Measurements from ENCODE around the gene DTX3L.
"Not testable (repeated sequence)": the region's sequence is repeated elsewhere in the genome, so short reads cannot be mapped to it uniquely, and the experiment has no call there.

The DTX3L gene

DNA sequence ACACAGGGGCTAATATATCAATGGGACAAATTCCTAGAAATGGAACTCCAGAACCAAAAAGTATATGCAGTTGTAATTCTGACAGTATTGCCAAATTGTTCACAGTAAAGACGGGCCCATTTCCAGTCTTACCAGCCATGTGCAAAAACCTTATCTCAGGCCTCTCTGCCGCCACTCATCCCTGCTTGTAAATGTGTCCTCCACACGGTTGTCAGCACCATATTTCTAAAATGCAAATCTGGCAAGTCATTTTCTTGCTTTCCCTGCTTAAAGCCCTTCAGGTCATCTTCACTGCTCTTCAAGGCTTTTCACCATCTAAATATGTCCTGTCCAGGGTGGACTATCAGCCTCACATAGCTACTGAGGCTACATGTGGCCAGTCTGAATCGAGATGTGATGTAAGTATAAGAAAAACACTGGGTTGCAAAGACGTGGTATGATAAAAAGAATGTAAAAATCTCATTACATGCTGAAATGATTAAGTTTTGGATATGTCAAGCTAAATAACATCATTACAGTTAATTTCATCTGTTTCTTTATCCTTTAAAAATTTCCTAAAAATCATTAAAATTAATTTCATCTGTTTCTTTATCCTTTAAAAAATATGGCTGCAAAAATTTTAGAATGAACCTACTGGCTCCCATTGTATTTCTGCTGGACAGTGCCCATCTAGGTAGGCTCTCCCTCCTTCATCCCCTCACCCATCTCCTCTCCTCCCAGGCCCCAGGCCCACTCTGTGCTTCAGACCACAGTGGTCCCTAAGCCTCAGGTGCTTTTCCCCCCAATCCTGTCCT lies 1.0 kb upstream of the DTX3L start:
- Histone ChIP-seq H3F3A (ENCODE audit: low read depth) (no peaks in the 10 kb centered on the region), H3K4me1 (ENCODE audit: insufficient read depth, low read length, poor library complexity, severe bottlenecking) (peaks cover 38% of the 10 kb centered on the region), H3K9me3 (ENCODE audit: insufficient read depth, low read depth, low read length) (no peaks in the 10 kb centered on the region), H3K27me3 (ENCODE audit: insufficient read depth, low read length, poor library complexity, severe bottlenecking) (no peaks in the 10 kb centered on the region), H3K9me2 (replicated peaks; ENCODE audit: low read depth, low read length) (no peaks in the 10 kb centered on the region), H3K79me2 (ENCODE audit: insufficient read depth, low read length) (peaks cover 27% of the 10 kb centered on the region), H3K9ac (ENCODE audit: low read depth, low read length, poor library complexity, severe bottlenecking) (peak overlapping the region; percentile 86), H3K36me3 (ENCODE audit: insufficient read depth, low read length) (no peaks in the 10 kb centered on the region), H2AFZ (ENCODE audit: low read length) (peak overlapping the region; percentile 82), H4K20me1 (ENCODE audit: insufficient read depth, low read length, poor library complexity, severe bottlenecking) (no peaks in the 10 kb centered on the region), H3K4me2 (ENCODE audit: low read depth, low read length, poor library complexity, severe bottlenecking) (peak overlapping the region; percentile 78), H3K4me3 (ENCODE audit: low read length, poor library complexity, severe bottlenecking) (peak overlapping the region; percentile 84)
- TF ChIP-seq, protein P1, sequence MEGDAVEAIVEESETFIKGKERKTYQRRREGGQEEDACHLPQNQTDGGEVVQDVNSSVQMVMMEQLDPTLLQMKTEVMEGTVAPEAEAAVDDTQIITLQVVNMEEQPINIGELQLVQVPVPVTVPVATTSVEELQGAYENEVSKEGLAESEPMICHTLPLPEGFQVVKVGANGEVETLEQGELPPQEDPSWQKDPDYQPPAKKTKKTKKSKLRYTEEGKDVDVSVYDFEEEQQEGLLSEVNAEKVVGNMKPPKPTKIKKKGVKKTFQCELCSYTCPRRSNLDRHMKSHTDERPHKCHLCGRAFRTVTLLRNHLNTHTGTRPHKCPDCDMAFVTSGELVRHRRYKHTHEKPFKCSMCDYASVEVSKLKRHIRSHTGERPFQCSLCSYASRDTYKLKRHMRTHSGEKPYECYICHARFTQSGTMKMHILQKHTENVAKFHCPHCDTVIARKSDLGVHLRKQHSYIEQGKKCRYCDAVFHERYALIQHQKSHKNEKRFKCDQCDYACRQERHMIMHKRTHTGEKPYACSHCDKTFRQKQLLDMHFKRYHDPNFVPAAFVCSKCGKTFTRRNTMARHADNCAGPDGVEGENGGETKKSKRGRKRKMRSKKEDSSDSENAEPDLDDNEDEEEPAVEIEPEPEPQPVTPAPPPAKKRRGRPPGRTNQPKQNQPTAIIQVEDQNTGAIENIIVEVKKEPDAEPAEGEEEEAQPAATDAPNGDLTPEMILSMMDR (conservative IDR thresholded peaks at IDR 0.05; ENCODE audit: low read length): no peak
- TF ChIP-seq EZH2phosphoT487 (IDR thresholded peaks at IDR 0.05; ENCODE audit: borderline replicate concordance): no peak

DNA sequence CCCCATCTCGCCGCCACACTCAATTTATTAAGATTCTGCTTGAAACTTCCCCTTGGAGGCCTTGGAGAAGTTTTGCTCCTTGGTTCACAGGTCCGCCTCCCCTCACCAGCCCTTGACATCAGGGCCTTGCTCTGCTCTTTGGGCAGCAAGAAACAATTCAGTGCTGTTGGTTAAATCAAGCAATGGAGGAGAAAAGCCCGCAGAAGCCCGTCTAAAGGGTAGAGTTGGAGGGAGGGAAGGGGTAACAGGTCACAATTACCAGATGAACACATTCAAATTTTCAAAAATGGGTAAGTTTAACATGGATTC lies 467 bp upstream of the DTX3L start:
- H3K4me3 ChIP-seq (ENCODE audit: low read length, poor library complexity, severe bottlenecking): peak overlapping the region; percentile 84
- peak overlapping the region; percentile 78 for H3K4me2 ChIP-seq (ENCODE audit: low read depth, low read length, poor library complexity, severe bottlenecking)
- no peaks in the 10 kb centered on the region for H3K27me3 ChIP-seq (ENCODE audit: insufficient read depth, low read length, poor library complexity, severe bottlenecking)
- no peaks in the 10 kb centered on the region for H3K36me3 ChIP-seq (ENCODE audit: insufficient read depth, low read length)
- H3K9me3 ChIP-seq (ENCODE audit: insufficient read depth, low read depth, low read length): no peaks in the 10 kb centered on the region
- H3F3A ChIP-seq (ENCODE audit: low read depth): no peaks in the 10 kb centered on the region
- no peaks in the 10 kb centered on the region for H3K9me2 ChIP-seq (replicated peaks; ENCODE audit: low read depth, low read length)
- H3K4me1 ChIP-seq (ENCODE audit: insufficient read depth, low read length, poor library complexity, severe bottlenecking): peaks cover 38% of the 10 kb centered on the region
- peaks cover 27% of the 10 kb centered on the region for H3K79me2 ChIP-seq (ENCODE audit: insufficient read depth, low read length)
- H4K20me1 ChIP-seq (ENCODE audit: insufficient read depth, low read length, poor library complexity, severe bottlenecking): no peaks in the 10 kb centered on the region
- H3K9ac ChIP-seq (ENCODE audit: low read depth, low read length, poor library complexity, severe bottlenecking): peak overlapping the region; percentile 86
- no peak for TF ChIP-seq EZH2phosphoT487 (IDR thresholded peaks at IDR 0.05; ENCODE audit: borderline replicate concordance)
- TF ChIP-seq, protein P1 (conservative IDR thresholded peaks at IDR 0.05; ENCODE audit: low read length): no peak
- H2AFZ ChIP-seq (ENCODE audit: low read length): peak overlapping the region; percentile 82

DNA sequence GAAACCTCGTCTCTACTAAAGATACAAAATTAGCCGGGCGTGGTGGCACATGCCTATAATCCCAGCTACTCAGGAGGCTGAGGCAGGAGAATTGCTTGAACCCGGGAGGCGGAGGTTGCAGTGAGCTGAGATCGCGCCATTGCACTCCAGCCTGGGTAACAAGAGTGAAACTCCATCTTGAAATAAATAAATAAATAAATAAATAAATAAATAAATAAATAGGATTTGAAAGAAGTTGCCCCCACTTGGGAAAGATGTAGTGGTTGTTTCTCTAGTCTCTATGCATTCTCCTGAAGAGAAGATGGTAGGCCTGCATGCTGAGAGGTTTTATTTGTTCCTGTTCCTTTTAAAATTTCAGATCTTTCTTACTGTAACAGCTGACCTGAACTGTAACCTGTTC lies 4.0 kb downstream of the DTX3L start:
- not testable (repeated sequence) for H2AFZ ChIP-seq (ENCODE audit: low read length); H3K9me3 ChIP-seq (ENCODE audit: insufficient read depth, low read depth, low read length); H3K36me3 ChIP-seq (ENCODE audit: insufficient read depth, low read length); H3K9me2 ChIP-seq (replicated peaks; ENCODE audit: low read depth, low read length); H3K4me2 ChIP-seq (ENCODE audit: low read depth, low read length, poor library complexity, severe bottlenecking); H3F3A ChIP-seq (ENCODE audit: low read depth); H3K4me3 ChIP-seq (ENCODE audit: low read length, poor library complexity, severe bottlenecking); H4K20me1 ChIP-seq (ENCODE audit: insufficient read depth, low read length, poor library complexity, severe bottlenecking); H3K27me3 ChIP-seq (ENCODE audit: insufficient read depth, low read length, poor library complexity, severe bottlenecking); H3K9ac ChIP-seq (ENCODE audit: low read depth, low read length, poor library complexity, severe bottlenecking)
- peaks cover 27% of the 10 kb centered on the region for H3K79me2 ChIP-seq (ENCODE audit: insufficient read depth, low read length)
- H3K4me1 ChIP-seq (ENCODE audit: insufficient read depth, low read length, poor library complexity, severe bottlenecking): peaks cover 34% of the 10 kb centered on the region

DNA sequence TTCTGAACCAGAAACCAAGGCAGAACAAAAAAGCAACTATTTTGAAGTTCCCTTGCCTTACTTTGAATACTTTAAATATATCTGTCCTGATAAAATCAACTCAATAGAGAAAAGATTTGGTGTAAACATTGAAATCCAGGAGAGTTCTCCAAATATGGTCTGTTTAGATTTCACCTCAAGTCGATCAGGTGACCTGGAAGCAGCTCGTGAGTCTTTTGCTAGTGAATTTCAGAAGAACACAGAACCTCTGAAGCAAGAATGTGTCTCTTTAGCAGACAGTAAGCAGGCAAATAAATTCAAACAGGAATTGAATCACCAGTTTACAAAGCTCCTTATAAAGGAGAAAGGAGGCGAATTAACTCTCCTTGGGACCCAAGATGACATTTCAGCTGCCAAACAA lies 4.6 kb downstream of the DTX3L start:
- Histone ChIP-seq H3K4me3 (ENCODE audit: low read length, poor library complexity, severe bottlenecking) (no peak overlapping the region), H3F3A (ENCODE audit: low read depth) (no peaks in the 10 kb centered on the region; the same call in 1 of the 2 replicates), H2AFZ (ENCODE audit: low read length) (no peak overlapping the region), H3K79me2 (ENCODE audit: insufficient read depth, low read length) (peaks cover 24% of the 10 kb centered on the region), H3K9me2 (replicated peaks; ENCODE audit: low read depth, low read length) (no peaks in the 10 kb centered on the region), H3K4me2 (ENCODE audit: low read depth, low read length, poor library complexity, severe bottlenecking) (no peak overlapping the region), H4K20me1 (ENCODE audit: insufficient read depth, low read length, poor library complexity, severe bottlenecking) (no peaks in the 10 kb centered on the region), H3K36me3 (ENCODE audit: insufficient read depth, low read length) (peaks cover 7% of the 10 kb centered on the region; the same call in 1 of the 2 replicates), H3K27me3 (ENCODE audit: insufficient read depth, low read length, poor library complexity, severe bottlenecking) (no peaks in the 10 kb centered on the region), H3K9ac (ENCODE audit: low read depth, low read length, poor library complexity, severe bottlenecking) (no peak overlapping the region), H3K4me1 (ENCODE audit: insufficient read depth, low read length, poor library complexity, severe bottlenecking) (peaks cover 34% of the 10 kb centered on the region), H3K9me3 (ENCODE audit: insufficient read depth, low read depth, low read length) (no peaks in the 10 kb centered on the region)
- no peak for TF ChIP-seq EZH2phosphoT487 (IDR thresholded peaks at IDR 0.05; ENCODE audit: borderline replicate concordance)
- TF ChIP-seq, protein P1 (conservative IDR thresholded peaks at IDR 0.05; ENCODE audit: low read length): no peak
